CD14-positive monocyte (primary cell): ENCODE results near the gene HCN2. TPM values are rescaled to one million over a fixed set of nuclear protein-coding genes. Genes with fewer than 3 reads are reported as not detected.

Experiments used
- DNase-seq, 3 donors: peaks; one replicate each; pipeline ENCODE4 v3.0.0-alpha.2; 2011 to 2022
- H2AFZ ChIP-seq: 2 replicates; pipeline ENCODE4 v1.6.0; 2012; ENCODE audit warnings: mild to moderate bottlenecking, low read depth, low read length, inconsistent platforms; ENCODE audit not compliant: insufficient read depth, poor library complexity, severe bottlenecking
- H3K27ac ChIP-seq, 2 donors: 1 replicate in 1 of 2; 2 replicates in 1 of 2; pipeline ENCODE4 v1.5.1; 2012 to 2013; ENCODE audit warnings: low read length in 2 of 2, control low read depth in 1 of 2, inconsistent platforms in 1 of 2, low read depth in 1 of 2, mild to moderate bottlenecking in 1 of 2
- H3K27me3 ChIP-seq, 2 donors: one replicate each; pipeline versions ENCODE4 v1.6.0 to v1.6.1; 2011 to 2013; ENCODE audit warnings: low read length in 2 of 2; ENCODE audit not compliant: control insufficient read depth in 2 of 2, insufficient read depth in 2 of 2
- H3K36me3 ChIP-seq, 2 donors: replicated peaks in 1 of 2; 1 replicate in 1 of 2; 2 replicates in 1 of 2; pipeline versions ENCODE4 v1.5.1 to v1.6.1; 2012 to 2013; ENCODE audit warnings: low read length in 2 of 2, control low read depth in 1 of 2, inconsistent platforms in 1 of 2, mild to moderate bottlenecking in 1 of 2; ENCODE audit not compliant: insufficient read depth in 2 of 2, control insufficient read depth in 1 of 2
- H3K4me1 ChIP-seq, 2 donors: 1 replicate in 1 of 2; 2 replicates in 1 of 2; pipeline versions ENCODE4 v1.5.1 to v1.6.1; 2012 to 2013; ENCODE audit warnings: low read length in 2 of 2, control low read depth in 1 of 2, inconsistent platforms in 1 of 2, mild to moderate bottlenecking in 1 of 2, moderate library complexity in 1 of 2; ENCODE audit not compliant: insufficient read depth in 2 of 2, control insufficient read depth in 1 of 2
- H3K4me2 ChIP-seq: replicated peaks from 2 replicates; pipeline ENCODE3; 2012; ENCODE audit warnings: low read length, moderate library complexity, mild to moderate bottlenecking; ENCODE audit not compliant: poor library complexity, severe bottlenecking; ENCODE audit errors: extremely low read depth
- H3K4me3 ChIP-seq, 3 experiments: fragments of 200-600 bp in 1 of 3; sonication (generic) in 1 of 3; replicated peaks in 1 of 3; 1 replicate in 2 of 3; 2 replicates in 1 of 3; pipeline ENCODE4 v1.5.1; 2011 to 2013; ENCODE audit warnings: low read length in 3 of 3, mild to moderate bottlenecking in 3 of 3, control low read depth in 2 of 3, low read depth in 2 of 3, inconsistent platforms in 1 of 3, moderate library complexity in 1 of 3
- H3K79me2 ChIP-seq: 2 replicates; pipeline ENCODE4 v1.6.0; 2012; ENCODE audit warnings: mild to moderate bottlenecking, control low read depth, inconsistent platforms, low read length, moderate library complexity; ENCODE audit not compliant: insufficient read depth
- H3K9ac ChIP-seq: 2 replicates; pipeline ENCODE4 v1.6.0; 2017; ENCODE audit warnings: low read length, mild to moderate bottlenecking; ENCODE audit not compliant: insufficient read depth, poor library complexity, severe bottlenecking
- H3K9me3 ChIP-seq, 2 donors: replicated peaks in 1 of 2; 1 replicate in 1 of 2; 2 replicates in 1 of 2; pipeline versions ENCODE4 v1.5.1 to v1.6.1; 2012 to 2013; ENCODE audit warnings: low read length in 2 of 2, control low read depth in 1 of 2; ENCODE audit not compliant: control insufficient read depth in 1 of 2, insufficient read depth in 1 of 2
- H4K20me1 ChIP-seq: 2 replicates; pipeline ENCODE4 v1.6.0; 2012; ENCODE audit warnings: mild to moderate bottlenecking, low read length, control low read depth, moderate library complexity; ENCODE audit not compliant: insufficient read depth
- H3K27ac Mint-ChIP-seq, 7 donors: one replicate each; pipeline ENCODE4 v1.8.0; 2020; ENCODE audit warnings: mild to moderate bottlenecking in 7 of 7, mixed read lengths in 7 of 7, moderate library complexity in 6 of 7, inconsistent platforms in 2 of 7
- H3K27me3 Mint-ChIP-seq, 3 donors: one replicate each; pipeline ENCODE4 v1.8.0; 2021 to 2022; ENCODE audit warnings: low read depth in 3 of 3, mild to moderate bottlenecking in 3 of 3, mixed read lengths in 3 of 3, moderate library complexity in 3 of 3, inconsistent platforms in 1 of 3
- H3K36me3 Mint-ChIP-seq, 2 donors: one replicate each; pipeline ENCODE4 v1.8.0; 2020; ENCODE audit warnings: mixed read lengths in 2 of 2, inconsistent platforms in 1 of 2, mild to moderate bottlenecking in 1 of 2
- H3K4me1 Mint-ChIP-seq: one replicate; pipeline ENCODE4 v1.8.0; 2020; ENCODE audit warnings: mild to moderate bottlenecking, mixed read lengths
- H3K4me3 Mint-ChIP-seq, 2 donors: one replicate each; pipeline ENCODE4 v1.8.0; 2020; ENCODE audit warnings: mild to moderate bottlenecking in 2 of 2, mixed read lengths in 2 of 2, moderate library complexity in 1 of 2
- H3K9me3 Mint-ChIP-seq, 7 donors: one replicate each; pipeline ENCODE4 v1.8.0; 2020 to 2022; ENCODE audit warnings: mixed read lengths in 7 of 7, mild to moderate bottlenecking in 6 of 7, moderate library complexity in 6 of 7, inconsistent platforms in 2 of 7
- WGBS: methylation state at CpG from one replicate; pipeline ENCODE4 v1.1.5; 2013; ENCODE audit warnings: missing lambda C conversion rate; ENCODE audit not compliant: insufficient coverage; 5-methylcytosine and 5-hydroxymethylcytosine counted together
- intact Hi-C, 2 donors: fragments of 100-400 bp; cut with micrococcal nuclease; formaldehyde crosslinking; loops; one replicate each; pipeline versions ENCODE4 v1.15.0 to v1.15.1; 2023
- polyA plus RNA-seq, 3 donors: library from polyadenylated mRNA; depleted of rRNA in 1 of 3; unstranded in 2 of 3; stranded (reverse) in 1 of 3; fragments of 300-500 nt in 2 of 3; fragments of >200 nt in 1 of 3; fragmentation: Illumina TruSeq in 2 of 3; gene quantifications; 1 replicate in 2 of 3; 2 replicates in 1 of 3; pipeline ENCODE4 v1.2.3, GENCODE V29; 2012 to 2021
- TF ChIP-seq, protein P1 (sequence below): fragments of 200-600 bp; IDR thresholded peaks from one replicate; pipeline ENCODE4 v1.8.0; 2022; ENCODE audit warnings: antibody characterized with exemption, mild to moderate bottlenecking

Gene HCN2
- polyA plus RNA-seq, 3 donors = 0.21 TPM; not detected in 2

- Histone ChIP-seq H3K79me2 (no peaks in the 10 kb centered on the region), H3K36me3 (no peaks in the 10 kb centered on the region), H3K4me1 (no peaks in the 10 kb centered on the region), H3K27me3 (peaks cover 13 to 45% of the 10 kb centered on the region in 2 donors), H4K20me1 (no peaks in the 10 kb centered on the region), H3K9ac (no peak overlapping the region), H3K27ac (no peak overlapping the region), H3K4me2 (no peak overlapping the region), H3K9me3 (peaks cover 0 to 12% of the 10 kb centered on the region in 2 donors), H3K4me3 (no peak overlapping the region), H2AFZ (no peak overlapping the region)
- peaks cover 47 to 70% (median 60%) of the 10 kb centered on the region in 3 donors for H3K27me3 Mint-ChIP-seq
- DNase-seq = no peak
- WGBS = 85% methylated on average over 12 of the region's 19 CpGs
- peaks cover 5% of the 10 kb centered on the region for H3K4me1 Mint-ChIP-seq
- H3K27ac Mint-ChIP-seq = no peak overlapping the region
- intact Hi-C loops = no loop called here
- TF ChIP-seq, protein P1, sequence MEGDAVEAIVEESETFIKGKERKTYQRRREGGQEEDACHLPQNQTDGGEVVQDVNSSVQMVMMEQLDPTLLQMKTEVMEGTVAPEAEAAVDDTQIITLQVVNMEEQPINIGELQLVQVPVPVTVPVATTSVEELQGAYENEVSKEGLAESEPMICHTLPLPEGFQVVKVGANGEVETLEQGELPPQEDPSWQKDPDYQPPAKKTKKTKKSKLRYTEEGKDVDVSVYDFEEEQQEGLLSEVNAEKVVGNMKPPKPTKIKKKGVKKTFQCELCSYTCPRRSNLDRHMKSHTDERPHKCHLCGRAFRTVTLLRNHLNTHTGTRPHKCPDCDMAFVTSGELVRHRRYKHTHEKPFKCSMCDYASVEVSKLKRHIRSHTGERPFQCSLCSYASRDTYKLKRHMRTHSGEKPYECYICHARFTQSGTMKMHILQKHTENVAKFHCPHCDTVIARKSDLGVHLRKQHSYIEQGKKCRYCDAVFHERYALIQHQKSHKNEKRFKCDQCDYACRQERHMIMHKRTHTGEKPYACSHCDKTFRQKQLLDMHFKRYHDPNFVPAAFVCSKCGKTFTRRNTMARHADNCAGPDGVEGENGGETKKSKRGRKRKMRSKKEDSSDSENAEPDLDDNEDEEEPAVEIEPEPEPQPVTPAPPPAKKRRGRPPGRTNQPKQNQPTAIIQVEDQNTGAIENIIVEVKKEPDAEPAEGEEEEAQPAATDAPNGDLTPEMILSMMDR = no peak
- no peaks in the 10 kb centered on the region for H3K36me3 Mint-ChIP-seq
- H3K9me3 Mint-ChIP-seq = peaks cover 0 to 19% (median 7%) of the 10 kb centered on the region in 7 donors
- H3K4me3 Mint-ChIP-seq = peak overlapping the region in 1 of 2 donors; percentile 65
Observed at GRCh38 chr19:592101-592500, 2.4 kb downstream of the HCN2 start.

GRCh38 chr19:593055-593454 lies 3.4 kb downstream of the HCN2 start:
- Histone ChIP-seq H3K79me2 (no peaks in the 10 kb centered on the region), H3K27ac (no peak overlapping the region), H3K36me3 (no peaks in the 10 kb centered on the region), H3K9me3 (peaks cover 5 to 12% of the 10 kb centered on the region in 2 donors), H3K9ac (no peak overlapping the region), H3K27me3 (peaks cover 12 to 37% of the 10 kb centered on the region in 2 donors), H3K4me3 (no peak overlapping the region), H4K20me1 (no peaks in the 10 kb centered on the region), H3K4me2 (no peak overlapping the region), H2AFZ (no peak overlapping the region), H3K4me1 (no peaks in the 10 kb centered on the region)
- Mint-ChIP-seq H3K27ac (no peak overlapping the region), H3K36me3 (no peaks in the 10 kb centered on the region), H3K9me3 (peaks cover 0 to 24% (median 9%) of the 10 kb centered on the region in 7 donors), H3K4me1 (peaks cover 4% of the 10 kb centered on the region), H3K27me3 (peaks cover 38 to 61% (median 51%) of the 10 kb centered on the region in 3 donors), H3K4me3 (no peak overlapping the region)
- no peak for DNase-seq
- TF ChIP-seq, protein P1 = no peak
- intact Hi-C loops = no loop called here
- 92% methylated on average over 15 of the region's 18 CpGs for WGBS
